NCI-H2196 treated with DMSO at 0.1 percent for 48 hours (cell line): ENCODE measurements around the gene CPXM2.

Experiments used
- DNase-seq: peaks from one replicate; lab custom pipeline; 2025; ENCODE audit not compliant: unreplicated experiment; lab: John Stamatoyannopoulos, UW

The CPXM2 gene

GRCh38 chr10:123904834-123905409, 13.3 kb upstream of the CPXM2 start:
- no peak for DNase-seq

GRCh38 chr10:123903621-123904020, 12.0 kb upstream of the CPXM2 start:
- no peak for DNase-seq

- DNase-seq: no peak
Observed at GRCh38 chr10:123901621-123902020, 10.0 kb upstream of the CPXM2 start.

GRCh38 chr10:123897146-123897545, 5.5 kb upstream of the CPXM2 start:
- no peak for DNase-seq

DNA sequence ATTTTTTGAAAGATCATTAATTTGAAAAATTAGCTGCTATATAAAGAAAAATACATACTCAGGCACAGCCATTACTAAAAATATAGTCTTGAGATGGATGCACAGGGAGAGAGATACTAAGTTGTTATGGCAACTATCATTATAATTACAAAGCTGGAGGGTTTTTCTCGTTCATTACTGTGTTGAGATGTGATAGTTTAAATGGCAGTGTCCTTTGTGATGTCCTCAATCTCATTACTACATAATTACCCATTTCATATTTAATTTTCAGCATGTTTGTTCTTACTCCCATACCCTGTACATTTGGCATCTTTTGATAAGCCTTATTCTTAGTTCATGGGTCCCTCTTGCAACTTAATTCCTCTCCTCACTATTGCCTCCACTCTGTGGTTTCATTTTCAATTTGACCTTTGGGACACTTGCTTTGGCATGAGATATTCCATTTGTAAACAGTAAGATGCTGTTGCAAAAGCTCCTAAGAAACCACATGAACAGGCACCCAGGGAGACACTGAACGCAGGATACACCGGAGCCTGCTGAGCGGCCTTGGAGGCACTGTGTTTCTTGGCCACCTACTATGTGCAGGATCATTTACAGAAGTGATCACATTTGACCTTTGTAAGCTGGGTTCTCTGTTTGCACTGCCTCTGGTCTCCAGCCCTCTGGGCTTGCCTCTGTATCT, 4.8 kb upstream of the CPXM2 start:
- DNase-seq: no peak

DNA sequence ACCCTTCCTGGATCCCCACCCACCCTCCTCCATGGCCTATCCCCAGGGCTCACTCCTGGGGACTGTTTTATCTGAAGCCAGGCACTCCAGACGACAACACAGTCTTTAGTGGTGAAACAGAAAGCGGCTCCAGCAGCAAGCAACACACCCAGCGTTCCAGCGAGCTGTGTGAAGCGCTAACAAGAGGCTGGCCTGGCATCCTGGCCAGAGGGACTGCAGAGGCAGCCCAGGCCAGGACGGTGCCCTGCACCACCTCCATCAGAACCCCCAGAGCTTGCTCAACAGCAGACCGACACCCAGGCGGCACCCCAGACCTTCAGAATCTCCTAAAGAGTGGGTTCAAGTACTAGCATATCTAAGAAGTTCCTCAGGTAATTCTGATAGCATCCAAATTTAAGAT, 2.0 kb upstream of the CPXM2 start:
- DNase-seq: no peak

- DNase-seq: no peak
Observed at GRCh38 chr10:123890756-123891143, 857 bp downstream of the CPXM2 start.

DNA sequence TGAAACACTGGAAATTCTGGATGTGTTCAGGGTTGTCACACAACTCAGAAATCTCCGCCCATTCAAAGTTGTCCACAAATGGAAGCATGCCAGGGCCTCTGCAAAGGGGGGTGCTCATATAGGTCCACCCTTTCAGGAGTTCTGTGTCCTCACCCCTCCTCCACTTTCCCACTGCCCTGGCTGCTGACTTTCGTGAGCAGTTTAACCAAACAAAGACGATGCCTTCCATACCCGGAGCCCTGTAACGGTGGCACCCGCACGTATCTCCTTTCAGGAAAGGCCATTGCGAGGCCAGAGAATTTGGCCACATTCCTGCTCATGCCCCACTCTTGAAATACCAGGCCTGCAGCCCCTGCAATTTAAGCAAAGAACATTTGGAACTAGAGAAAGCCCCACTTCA, 1.4 kb downstream of the CPXM2 start:
- DNase-seq: no peak

- DNase-seq: no peak
Observed at GRCh38 chr10:123889821-123890220, 1.8 kb downstream of the CPXM2 start.

DNA sequence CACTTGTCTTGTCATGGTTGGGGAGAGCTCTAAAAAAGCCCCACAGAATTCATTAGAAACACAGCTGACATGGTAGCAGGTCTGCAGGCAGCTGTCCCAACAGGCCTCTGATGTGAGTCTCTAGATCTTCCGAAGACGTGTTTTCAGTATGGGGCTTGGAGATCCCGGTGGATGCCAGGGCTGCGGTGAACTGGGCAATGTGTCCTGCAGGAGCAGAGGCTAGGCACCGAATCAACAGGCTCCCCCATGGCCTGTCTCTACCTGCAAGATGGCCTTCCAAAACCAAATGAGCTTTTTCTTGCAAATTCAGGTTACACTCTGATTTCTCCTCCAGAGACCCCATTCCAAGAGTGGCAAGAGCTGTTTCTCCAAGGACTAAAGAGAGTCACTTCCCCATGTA, 2.9 kb downstream of the CPXM2 start:
- no peak for DNase-seq

DNA sequence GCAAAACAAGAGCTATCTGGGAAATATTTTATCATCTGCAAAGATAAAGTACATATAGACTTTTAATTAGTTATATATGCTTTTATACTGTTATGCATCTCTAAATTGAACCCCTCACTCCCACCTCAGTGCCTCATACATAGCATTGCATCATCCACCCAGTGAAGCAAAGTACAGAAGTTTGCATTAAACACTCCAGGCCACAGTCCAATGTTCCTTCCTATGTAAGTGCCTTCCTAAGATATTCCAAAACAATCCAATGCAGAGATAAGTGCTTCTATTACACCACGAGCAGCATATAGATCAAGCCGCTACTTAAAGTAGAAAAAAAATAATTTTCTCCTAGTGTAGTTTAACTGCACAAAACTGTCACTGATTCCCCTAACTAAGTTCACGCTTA, 3.4 kb downstream of the CPXM2 start:
- DNase-seq: no peak

GRCh38 chr10:123886292-123886691, 5.3 kb downstream of the CPXM2 start:
- DNase-seq: no peak

DNA sequence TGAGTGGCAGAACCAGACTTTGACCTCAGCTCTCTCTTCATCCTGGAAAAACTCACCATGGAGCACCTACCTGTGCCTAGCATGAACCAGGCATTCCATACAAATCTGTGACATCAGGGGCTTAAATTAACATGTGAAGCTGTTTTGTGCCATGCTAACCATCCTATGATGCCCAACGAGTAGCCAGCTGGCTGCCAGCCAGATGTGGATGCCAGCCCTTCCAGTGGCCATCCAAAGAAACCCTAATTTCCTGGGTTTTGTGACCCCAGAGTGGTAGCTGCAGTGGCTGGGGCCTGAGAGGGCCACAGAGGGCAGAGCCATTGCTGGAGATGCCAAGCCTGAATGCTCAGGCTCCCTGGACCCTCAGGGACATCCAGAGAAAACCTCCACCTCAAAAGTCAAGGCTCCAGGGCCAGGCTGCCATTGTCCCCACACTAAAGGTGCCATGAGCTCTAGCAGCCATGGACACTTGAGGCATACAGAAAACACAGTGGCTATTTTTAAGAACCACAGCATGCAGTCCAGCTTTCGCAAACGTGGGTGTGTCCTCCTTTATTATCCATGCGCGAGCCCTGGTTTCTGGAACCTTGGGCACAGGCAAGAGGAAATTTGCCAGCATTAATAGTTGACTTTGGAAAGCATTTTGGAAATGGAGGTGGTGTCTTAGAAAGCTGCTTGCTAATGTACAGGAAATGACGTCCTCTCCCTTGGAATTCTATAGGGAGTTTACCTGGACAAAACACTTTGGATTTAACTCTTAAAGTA, 6.0 kb downstream of the CPXM2 start:
- DNase-seq: no peak

DNA sequence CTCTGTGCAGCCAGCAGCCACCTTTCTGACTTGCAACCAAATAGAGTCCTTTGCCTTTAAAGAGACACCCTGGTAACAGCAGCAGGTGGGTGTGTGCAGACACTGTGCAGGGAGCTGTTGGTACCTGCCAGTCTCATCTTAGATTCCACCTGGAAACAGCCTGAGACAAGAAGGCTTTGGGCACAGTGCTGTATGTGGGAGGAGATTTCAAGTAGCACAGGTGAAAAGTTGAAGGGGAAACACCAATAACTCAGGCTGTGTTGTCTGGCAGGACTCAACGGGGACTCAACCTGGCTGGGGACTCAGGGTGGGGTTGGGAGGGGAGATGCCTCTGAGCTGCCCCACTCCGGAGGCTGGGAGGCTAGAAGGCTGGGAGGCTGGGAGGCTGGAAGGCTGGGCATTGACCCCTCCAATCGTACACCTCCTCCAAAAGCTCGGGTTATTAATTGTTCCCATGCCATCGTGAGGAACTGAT, 6.7 kb downstream of the CPXM2 start:
- no peak for DNase-seq

- no peak for DNase-seq
Observed at GRCh38 chr10:123884351-123884906, 7.2 kb downstream of the CPXM2 start.

DNA sequence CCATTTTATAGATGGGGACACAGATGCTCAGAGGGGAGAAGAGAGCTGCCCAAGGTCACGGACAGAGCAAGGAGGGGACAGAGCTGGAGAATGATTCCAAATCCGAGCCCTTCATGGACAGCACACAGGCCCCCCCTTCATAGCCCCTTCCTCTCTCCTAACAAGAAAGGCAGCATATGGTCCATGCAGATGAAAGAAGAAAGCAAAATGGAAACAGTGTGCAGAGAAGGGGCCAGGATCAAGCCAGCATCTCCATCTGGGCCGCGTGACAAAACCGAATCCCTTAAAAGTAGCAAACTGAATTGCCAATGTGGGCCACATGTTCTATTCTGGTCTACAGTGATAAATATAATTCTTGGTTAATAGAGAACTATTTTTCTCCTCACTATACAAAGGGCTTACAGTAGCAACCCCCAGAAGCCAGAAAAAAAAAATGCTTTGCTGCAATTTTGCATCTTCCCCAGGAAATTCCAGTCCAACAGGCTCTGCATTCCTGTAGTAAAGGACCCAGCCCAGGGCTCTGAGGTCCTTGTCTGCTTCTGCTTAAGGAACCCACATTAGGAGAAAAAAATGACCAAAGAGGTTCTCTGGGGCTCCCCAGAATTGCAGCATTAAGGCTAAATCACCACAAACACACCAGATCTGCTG, 7.8 kb downstream of the CPXM2 start:
- no peak for DNase-seq

GRCh38 chr10:123882681-123883445, 8.7 kb downstream of the CPXM2 start:
- no peak for DNase-seq

- DNase-seq: no peak
Observed at GRCh38 chr10:123882177-123882576, 9.4 kb downstream of the CPXM2 start.

DNA sequence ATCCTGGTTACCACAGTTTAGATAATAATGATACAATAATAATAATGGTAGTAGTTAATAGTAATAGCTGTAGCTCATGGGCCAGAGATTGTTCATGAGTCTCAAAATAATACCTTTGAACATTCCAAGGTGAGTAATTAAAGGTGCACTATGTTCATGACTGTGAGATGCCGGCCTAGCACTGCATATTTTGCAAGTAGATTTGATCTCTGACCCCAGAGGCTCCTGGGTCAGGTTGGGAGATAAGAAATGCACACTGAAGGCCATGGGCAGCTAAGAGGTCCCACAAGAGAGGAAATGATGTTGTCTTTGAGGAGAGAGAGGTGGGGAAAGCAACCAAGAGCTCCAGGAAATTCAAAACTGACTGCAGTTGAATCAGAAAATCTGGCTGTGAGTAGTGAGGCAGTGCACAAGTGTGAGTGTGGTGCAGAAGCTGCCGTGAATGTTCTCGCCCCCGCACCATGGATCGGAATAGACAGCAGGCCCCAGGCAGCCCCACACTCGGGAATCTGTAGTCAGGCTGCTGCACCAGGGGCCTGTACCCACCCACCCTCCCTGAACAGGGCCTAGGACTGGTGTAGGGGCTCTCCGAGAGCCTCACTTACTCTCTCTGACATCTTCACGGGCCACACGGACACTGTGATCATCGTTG, 11.9 kb downstream of the CPXM2 start:
- DNase-seq: no peak

- no peak for DNase-seq
Observed at GRCh38 chr10:123878666-123879303, 12.8 kb downstream of the CPXM2 start.
